Measurements from ENCODE around the gene ACTBL2. TPM values are rescaled to one million over a fixed set of nuclear protein-coding genes. Genes with fewer than 3 reads are reported as not detected.

ACTBL2 gene
- total RNA-seq, 1 donor from 2014 or later: 0.07 TPM

GRCh38 chr5:57517250-57517649 lies 34.6 kb upstream of the ACTBL2 start:
- Mint-ChIP-seq H3K27ac (no peak overlapping the region), H3K4me1 (peaks cover 29% of the 10 kb centered on the region), H3K4me3 (no peak overlapping the region), H3K36me3 (peaks cover 7% of the 10 kb centered on the region), H3K9me3 (peaks cover 21% of the 10 kb centered on the region), H3K27me3 (ENCODE audit: low read depth) (no peaks in the 10 kb centered on the region)
- DNase-seq (ENCODE audit: low spot score in 2 of 2, unreplicated experiment in 2 of 2): no peak
- TF ChIP-seq CTCF (IDR thresholded peaks at IDR 0.05; ENCODE audit: unreplicated experiment): no peak

GRCh38 chr5:57513785-57514184 lies 31.2 kb upstream of the ACTBL2 start:
- Mint-ChIP-seq H3K27me3 (ENCODE audit: low read depth) (no peaks in the 10 kb centered on the region), H3K27ac (peak overlapping the region; percentile 89), H3K9me3 (no peaks in the 10 kb centered on the region), H3K4me1 (peaks cover 51% of the 10 kb centered on the region), H3K4me3 (no peak overlapping the region), H3K36me3 (no peaks in the 10 kb centered on the region)
- no peak for DNase-seq (ENCODE audit: low spot score in 2 of 2, unreplicated experiment in 2 of 2)
- no peak for TF ChIP-seq CTCF (IDR thresholded peaks at IDR 0.05; ENCODE audit: unreplicated experiment)

GRCh38 chr5:57511321-57511720 lies 28.7 kb upstream of the ACTBL2 start:
- Mint-ChIP-seq H3K9me3 (no peaks in the 10 kb centered on the region), H3K27me3 (ENCODE audit: low read depth) (no peaks in the 10 kb centered on the region), H3K4me3 (no peak overlapping the region), H3K36me3 (no peaks in the 10 kb centered on the region), H3K4me1 (peaks cover 51% of the 10 kb centered on the region), H3K27ac (peak overlapping the region; percentile 59)
- no peak for DNase-seq (ENCODE audit: low spot score in 2 of 2, unreplicated experiment in 2 of 2)
- no peak for TF ChIP-seq CTCF (IDR thresholded peaks at IDR 0.05; ENCODE audit: unreplicated experiment)

DNA sequence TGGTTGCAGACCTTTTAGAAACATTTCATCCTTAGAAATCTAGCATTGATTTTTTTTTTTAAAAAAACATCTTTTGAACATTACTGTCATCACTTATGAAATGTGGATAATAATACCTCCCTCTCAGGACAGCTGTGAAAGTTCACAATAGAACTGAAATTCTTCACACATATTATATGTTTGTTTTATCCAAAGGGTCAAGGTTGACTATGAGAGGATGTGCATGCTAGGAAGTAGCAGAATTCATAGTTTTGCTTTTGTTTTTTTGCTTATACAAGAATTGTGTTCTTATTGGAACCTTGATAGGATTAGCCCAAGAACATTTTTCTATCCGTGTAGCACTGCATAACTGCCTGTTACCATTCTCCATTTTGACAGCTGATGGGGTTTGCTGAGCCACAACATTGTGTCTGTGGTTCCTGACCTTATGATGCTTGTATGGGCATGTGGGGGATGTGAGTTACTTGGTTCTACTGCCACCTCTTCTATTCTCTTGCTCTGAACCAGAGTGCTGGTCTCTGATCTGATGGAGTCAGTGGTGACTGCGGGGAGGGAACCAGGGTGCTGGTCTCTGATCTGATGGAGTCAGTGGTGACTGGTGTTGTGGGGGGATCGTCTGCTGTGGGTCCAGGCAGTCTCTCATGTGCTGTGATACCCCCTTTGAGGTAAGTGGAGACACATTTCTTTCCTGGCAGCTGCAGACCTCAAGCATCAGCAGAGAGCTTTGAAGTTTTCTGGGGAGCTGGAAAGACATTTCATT lies 27.1 kb upstream of the ACTBL2 start:
- no peak for TF ChIP-seq CTCF (IDR thresholded peaks at IDR 0.05; ENCODE audit: unreplicated experiment)
- Mint-ChIP-seq H3K4me1 (peaks cover 52% of the 10 kb centered on the region), H3K9me3 (no peaks in the 10 kb centered on the region), H3K27me3 (ENCODE audit: low read depth) (no peaks in the 10 kb centered on the region), H3K27ac (peak overlapping the region; percentile 55), H3K4me3 (no peak overlapping the region), H3K36me3 (no peaks in the 10 kb centered on the region)
- DNase-seq (ENCODE audit: low spot score in 2 of 2, unreplicated experiment in 2 of 2): no peak

DNA sequence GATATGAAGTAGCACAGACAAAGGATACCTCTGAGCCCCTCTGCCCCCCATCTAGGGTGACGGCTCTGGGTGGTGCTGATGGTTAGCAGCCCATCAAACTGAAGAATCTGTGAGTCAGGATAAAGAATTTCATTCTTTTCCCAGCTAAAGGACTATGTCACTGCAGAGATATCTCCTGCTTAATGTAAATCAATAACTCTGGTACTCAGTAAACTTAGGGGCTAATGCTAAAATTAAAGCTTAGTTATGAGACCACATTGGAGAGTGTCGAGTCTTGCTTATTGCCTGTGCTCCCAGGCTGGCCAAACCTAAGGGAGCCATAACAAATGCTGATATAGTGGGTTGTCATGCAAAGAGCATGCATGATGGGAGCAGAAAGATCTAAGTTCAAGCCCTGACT lies 25.6 kb upstream of the ACTBL2 start:
- H3K9me3 Mint-ChIP-seq: no peaks in the 10 kb centered on the region

More for the DNA sequence above, 25.6 kb upstream of the ACTBL2 start:
- Mint-ChIP-seq H3K27ac (no peak overlapping the region), H3K4me3 (no peak overlapping the region), H3K4me1 (peaks cover 59% of the 10 kb centered on the region), H3K27me3 (ENCODE audit: low read depth) (no peaks in the 10 kb centered on the region), H3K36me3 (no peaks in the 10 kb centered on the region)
- no peak for TF ChIP-seq CTCF (IDR thresholded peaks at IDR 0.05; ENCODE audit: unreplicated experiment)
- no peak for DNase-seq (ENCODE audit: low spot score in 2 of 2, unreplicated experiment in 2 of 2)
